GM19043 (cell line): ENCODE data around the gene KRTDAP.
A peak's percentile ranks its signal among the peaks of the same experiment; 100 is the strongest.
"Not testable (repeated sequence)": the region's sequence is repeated elsewhere in the genome, so short reads cannot be mapped to it uniquely, and the experiment has no call there.

Experiments
- ATAC-seq: cut with Tn5 transposase; IDR thresholded peaks from one replicate; pipeline ENCODE4 v1.9.1; 2021; ENCODE audit warnings: low read depth; ENCODE audit not compliant: unreplicated experiment

Gene KRTDAP

GRCh38 chr19:35487656-35488182 is 2.5 kb downstream of the KRTDAP start:
- no peak for ATAC-seq

- ATAC-seq: no peak
Observed at GRCh38 chr19:35486268-35486708, 4.0 kb downstream of the KRTDAP start.

GRCh38 chr19:35484252-35485036 is 5.8 kb downstream of the KRTDAP start:
- no peak for ATAC-seq

- ATAC-seq: no peak
Observed at GRCh38 chr19:35483089-35483488, 7.2 kb downstream of the KRTDAP start.

- no peak for ATAC-seq
Observed at GRCh38 chr19:35478794-35479677, 11.2 kb downstream of the KRTDAP start.

- ATAC-seq: no peak
Observed at GRCh38 chr19:35476149-35476548, 14.1 kb downstream of the KRTDAP start.

GRCh38 chr19:35474594-35474993 is 15.7 kb downstream of the KRTDAP start:
- ATAC-seq: not testable (repeated sequence)

GRCh38 chr19:35474104-35474503 is 16.2 kb downstream of the KRTDAP start:
- ATAC-seq: no peak

- ATAC-seq: no peak
Observed at GRCh38 chr19:35471946-35472345, 18.3 kb downstream of the KRTDAP start.

- not testable (repeated sequence) for ATAC-seq
Observed at GRCh38 chr19:35471075-35471474, 19.2 kb downstream of the KRTDAP start.

GRCh38 chr19:35470128-35470527 is 20.1 kb downstream of the KRTDAP start:
- ATAC-seq: no peak

GRCh38 chr19:35468637-35469036 is 21.6 kb downstream of the KRTDAP start:
- no peak for ATAC-seq

GRCh38 chr19:35466259-35466658 is 24.0 kb downstream of the KRTDAP start:
- no peak for ATAC-seq

- ATAC-seq: not testable (repeated sequence)
Observed at GRCh38 chr19:35462956-35463355, 27.3 kb downstream of the KRTDAP start.

GRCh38 chr19:35462476-35462953 is 27.7 kb downstream of the KRTDAP start:
- peak; percentile 41 for ATAC-seq

- ATAC-seq: not testable (repeated sequence)
Observed at GRCh38 chr19:35461788-35462187, 28.5 kb downstream of the KRTDAP start.

GRCh38 chr19:35461060-35461459 is 29.2 kb downstream of the KRTDAP start:
- no peak for ATAC-seq

- ATAC-seq: no peak
Observed at GRCh38 chr19:35460608-35461007, 29.7 kb downstream of the KRTDAP start.

GRCh38 chr19:35459414-35460082 is 30.7 kb downstream of the KRTDAP start:
- ATAC-seq: no peak

- no peak for ATAC-seq
Observed at GRCh38 chr19:35458731-35459391, 31.4 kb downstream of the KRTDAP start.
